ENCODE results near the gene FOXL1.
"Not testable (repeated sequence)": the region's sequence is repeated elsewhere in the genome, so short reads cannot be mapped to it uniquely, and the experiment has no call there.

FOXL1 gene

DNA sequence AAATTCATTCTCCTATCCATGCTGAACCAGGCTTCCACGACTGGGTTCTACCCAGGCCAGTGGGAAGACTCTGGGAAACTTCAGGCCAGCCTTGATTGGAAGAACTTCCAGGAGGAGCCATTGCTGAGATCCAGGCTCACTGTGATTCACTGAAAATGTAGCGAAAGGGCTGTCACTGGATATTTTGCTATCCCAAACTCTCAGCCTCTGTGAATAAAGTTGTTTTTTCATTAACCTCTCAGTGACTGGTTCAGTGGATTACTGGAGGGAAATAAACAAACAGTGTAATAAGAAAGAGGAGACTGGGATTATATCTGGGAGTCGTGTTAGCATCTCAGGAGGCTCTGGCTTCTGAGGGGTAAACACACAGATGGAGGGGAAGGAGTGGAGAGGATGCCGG lies 3.1 kb downstream of the FOXL1 start:
- DNase-seq: no peak

DNA sequence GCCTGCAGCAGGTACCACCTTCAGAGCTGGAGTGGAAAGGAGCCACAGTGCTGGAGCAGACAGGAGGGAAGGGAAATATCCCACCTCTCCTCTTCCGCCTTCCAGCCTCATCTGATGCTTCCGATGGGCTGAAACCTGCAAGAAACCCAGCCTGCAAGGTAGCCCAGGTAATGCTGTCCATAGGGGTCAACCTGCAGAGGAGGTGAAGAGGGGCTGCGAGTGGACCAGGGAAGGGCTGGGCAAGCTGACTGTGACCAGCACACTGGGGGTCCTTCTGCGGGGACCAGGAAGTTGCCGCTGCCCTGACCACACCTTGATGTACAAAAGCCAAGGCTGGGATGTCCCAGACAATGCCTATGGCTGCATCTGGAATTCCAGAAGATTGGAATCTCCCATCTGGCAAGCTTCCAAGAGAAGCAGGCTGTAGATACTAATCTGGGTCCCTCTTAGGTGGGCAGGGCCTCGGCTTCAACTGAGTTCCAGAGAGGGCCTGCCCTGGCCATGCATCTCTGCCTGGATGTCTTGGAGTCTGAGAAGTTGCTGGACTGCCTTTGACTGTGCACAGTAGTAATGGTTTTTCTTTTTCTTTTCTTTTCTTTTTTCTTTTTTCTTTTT lies 5.8 kb downstream of the FOXL1 start:
- DNase-seq: no peak

DNA sequence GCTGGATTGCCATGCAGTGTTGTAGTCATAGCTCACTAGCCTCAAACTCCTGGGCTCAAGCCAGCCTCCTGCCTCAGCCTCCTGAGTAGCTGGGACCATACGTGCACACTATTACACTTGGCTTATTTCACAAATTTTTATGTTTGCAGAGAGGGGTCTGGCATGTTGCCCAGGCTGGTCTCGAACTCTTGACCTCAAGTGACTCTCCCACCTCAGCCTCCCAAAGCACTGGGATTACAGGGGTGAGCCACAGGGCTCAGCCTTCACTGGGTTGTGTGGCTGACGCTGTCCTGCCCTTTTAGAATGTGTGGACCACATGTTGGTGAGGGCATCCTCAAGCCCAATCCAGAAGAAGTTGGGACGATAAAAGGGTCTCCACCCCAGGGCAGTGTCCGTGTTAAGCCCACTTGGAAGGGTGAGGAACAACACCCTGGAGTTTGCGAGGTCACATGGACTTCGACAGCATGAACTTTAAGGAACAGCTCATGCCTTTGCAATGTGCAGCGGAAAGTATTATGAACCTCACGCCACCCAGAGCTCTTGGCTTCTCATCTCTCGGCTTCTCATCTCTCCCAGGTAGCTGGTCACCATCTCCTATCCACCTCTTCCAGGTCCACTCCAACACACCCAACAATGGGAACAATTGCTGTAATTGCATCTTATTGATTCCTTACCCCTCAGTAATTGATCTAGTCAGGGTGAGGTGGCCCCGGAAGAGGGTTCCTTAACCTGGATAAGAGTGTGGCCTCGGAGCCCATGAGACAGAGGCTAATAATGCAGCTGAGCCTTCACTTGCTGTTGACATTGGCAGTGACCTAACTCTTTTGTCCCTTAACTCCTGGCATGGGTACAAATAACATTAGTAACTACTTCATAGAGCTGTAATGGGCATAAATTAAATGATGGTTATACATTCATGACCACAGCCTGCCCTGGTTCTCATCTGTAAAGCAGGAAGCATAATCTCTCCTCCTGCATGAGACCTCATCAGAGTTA lies 6.7 kb downstream of the FOXL1 start:
- DNase-seq: no peak

DNA sequence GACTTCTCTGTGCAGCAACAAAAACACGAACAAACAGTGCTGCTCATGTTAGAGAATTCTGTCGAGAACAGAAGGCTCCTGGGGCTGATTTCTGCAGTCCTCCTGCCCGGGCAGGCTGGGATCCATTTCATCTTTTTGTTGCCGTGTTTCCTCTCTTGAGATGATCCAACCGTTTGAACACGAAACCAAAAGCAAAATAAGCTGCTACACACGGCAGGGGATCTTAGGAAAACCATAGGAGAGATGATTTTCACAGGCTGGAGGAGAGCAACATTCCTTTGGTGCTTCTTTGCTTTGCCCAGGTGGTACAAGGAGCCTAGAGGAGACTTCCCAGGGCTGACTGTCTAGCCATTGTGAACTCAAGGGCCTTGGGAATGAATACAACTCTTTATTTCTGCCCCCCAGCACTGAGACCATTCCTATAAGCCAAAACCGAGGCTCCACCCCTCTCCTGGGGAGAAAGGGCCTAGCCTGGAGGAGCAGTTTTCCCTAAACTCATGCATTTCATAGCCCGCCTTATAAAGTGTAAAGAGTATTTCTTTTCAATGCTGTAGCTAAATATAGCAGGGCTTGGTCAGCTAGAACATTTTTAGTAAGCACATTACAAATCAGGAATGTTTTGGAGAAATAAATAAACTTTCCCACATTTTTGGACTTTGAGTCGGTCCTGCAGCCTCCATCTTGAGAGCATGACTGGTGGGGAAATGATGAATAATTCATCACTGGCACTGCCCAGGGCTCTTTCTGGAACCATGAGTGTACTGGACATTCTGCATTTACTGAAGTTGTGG lies 7.7 kb downstream of the FOXL1 start:
- DNase-seq: no peak

DNA sequence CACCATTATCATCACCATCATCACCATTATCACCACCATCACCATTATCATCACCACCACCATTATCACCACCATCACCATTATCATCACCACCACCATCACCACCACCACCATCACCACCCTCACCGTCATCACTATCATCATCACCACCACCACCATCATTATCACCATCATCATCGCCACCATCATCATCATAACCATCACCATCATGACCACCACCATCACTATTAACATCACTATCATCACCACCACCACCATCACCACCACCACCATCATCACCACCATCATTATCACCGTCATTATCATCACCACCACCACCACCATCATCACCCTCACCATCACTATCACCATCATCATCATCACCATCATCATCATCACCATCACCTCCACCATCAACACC lies 9.1 kb downstream of the FOXL1 start:
- no peak for DNase-seq

DNA sequence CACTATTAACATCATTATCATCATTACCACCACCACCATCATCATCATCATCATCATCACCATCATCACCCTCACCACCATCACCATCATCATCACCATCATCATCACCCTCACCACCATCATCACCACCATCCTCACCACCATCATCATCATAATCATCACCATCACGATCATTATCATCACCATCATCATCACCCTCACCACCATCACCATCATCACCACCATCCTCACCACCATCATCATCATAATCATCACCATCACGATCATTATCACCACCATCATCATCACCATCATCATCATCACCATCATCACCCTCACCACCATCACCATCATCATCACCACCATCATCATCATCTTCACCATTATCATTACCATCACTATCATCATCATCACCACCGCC lies 9.6 kb downstream of the FOXL1 start:
- not testable (repeated sequence) for DNase-seq

DNA sequence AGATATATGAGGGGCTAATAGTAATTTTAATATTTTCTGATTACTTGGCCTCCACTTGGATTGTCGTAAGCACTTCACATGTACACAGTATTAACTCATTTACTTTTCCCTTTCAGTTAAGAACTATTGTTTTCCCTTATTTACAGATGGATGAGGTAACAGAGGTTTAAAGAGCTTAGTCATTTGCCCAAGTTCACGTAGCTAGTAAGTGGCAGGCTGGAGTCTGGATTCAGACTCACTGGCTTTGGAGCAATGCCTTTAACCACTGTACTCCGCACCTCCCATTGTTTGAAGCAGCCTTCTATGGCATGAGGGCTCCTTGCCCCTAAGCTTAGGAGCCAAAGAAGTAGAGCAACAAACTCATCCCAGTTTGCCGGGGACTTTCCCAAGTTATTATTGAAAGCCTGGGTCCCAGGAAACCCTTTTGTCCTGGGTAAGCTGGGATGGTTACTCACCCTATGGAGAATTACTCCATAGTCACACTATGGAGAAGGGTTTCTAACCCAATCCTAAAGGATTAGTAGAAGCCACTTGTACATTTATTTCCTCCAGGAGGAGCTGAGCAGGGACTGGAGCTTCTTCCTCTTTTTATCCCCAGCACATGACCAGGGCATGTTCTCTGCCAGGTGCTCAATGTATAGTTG lies 12.3 kb downstream of the FOXL1 start:
- no peak for DNase-seq

DNA sequence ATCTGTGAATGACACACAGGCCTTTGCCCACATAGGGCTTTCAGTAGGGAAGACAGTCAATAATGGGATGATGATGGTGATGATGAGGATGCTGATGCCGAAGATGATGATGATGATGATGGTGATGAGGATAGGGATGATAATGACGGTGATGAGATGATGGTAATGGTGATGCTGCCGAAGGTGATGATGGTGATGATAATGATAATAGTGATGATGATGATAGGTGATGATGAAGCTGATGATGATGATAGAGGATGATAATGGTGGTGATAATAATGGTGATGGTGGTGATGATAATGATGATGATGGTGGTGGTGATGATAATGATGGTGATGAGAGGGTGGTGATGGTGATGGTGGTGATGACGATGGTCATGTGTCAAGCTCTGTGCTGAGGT lies 12.9 kb downstream of the FOXL1 start:
- no peak for DNase-seq

DNA sequence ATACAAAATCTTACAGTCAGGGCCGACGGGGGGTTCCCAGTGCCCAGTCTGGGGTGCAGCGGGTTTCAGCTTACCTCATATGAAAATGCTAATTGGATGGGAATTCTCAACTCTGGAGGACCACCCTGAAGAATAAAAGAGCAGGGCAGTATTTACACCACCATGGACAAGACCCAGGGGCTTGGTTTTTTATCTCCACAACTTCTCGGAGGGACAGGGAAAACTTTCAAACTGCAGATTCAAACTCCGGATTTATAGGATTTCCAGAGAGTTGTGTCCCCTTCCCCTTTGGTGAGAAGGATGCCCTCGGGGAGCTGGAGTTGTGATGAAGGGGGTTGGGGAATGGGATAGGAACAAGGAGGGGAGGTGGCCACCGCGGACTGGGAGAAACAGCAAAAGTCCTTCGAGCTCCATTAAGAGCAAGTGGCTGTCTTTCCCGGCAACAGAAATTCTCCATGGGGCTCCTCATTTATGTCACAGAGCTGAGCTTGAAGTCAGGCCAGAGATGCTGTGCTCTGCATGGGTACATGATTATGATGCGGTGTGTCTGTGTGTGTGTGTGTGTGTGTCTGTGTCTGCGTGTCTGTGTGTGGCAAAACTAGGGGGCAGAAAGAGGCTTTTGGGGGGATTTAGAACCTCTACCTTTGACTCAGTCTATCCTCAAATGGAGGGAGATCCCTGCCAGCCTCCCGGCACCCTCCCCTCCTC lies 15.7 kb downstream of the FOXL1 start:
- DNase-seq: no peak

DNA sequence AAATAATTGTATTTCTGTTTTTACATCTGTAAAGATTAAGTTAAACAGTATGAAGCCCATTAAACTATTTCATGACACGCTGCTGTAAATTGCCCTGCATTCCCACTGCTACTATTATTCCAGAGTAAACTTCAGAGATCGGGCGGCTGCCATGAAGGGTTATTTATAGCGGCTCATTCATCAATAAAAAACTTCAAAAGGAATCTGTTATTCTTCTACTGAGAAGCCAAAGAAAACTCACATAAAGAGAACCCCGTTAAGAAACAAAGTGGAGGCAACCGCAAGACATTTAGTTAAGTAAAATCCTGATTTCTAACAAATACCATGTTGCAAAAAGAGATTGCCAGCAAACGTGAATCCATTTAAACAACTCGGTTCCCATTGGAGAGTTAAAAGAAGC lies 16.4 kb downstream of the FOXL1 start:
- DNase-seq: no peak

DNA sequence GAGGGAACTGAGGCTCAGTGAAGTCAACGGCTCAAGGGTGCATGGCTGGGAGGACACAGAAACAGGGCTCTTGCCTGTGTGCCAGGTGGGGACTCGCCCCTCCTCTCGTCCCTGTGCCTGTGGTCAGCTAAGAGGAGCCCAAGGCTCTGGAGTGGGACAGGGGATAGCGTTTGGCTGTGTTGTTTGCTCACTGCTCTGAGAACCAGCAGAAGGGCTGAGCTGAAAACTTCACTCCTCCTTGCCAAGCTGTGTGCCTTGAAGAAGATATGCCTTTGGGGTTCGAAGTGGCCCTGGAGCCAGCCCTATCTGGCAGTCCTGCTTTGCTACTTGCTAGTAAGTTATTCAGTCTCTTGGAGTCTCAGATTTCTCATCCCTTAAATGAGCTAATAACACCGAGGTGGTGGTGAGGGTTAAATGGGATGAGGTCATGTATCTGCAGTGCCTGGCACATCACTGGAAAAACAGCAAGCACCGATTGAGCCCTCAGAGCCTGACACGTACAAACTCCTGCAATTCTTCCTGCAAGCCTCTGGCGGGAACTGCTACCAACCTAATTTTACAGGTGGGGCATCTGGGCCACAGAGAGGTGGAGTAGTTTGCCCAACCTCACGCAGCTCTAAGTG lies 17.7 kb downstream of the FOXL1 start:
- DNase-seq: no peak

DNA sequence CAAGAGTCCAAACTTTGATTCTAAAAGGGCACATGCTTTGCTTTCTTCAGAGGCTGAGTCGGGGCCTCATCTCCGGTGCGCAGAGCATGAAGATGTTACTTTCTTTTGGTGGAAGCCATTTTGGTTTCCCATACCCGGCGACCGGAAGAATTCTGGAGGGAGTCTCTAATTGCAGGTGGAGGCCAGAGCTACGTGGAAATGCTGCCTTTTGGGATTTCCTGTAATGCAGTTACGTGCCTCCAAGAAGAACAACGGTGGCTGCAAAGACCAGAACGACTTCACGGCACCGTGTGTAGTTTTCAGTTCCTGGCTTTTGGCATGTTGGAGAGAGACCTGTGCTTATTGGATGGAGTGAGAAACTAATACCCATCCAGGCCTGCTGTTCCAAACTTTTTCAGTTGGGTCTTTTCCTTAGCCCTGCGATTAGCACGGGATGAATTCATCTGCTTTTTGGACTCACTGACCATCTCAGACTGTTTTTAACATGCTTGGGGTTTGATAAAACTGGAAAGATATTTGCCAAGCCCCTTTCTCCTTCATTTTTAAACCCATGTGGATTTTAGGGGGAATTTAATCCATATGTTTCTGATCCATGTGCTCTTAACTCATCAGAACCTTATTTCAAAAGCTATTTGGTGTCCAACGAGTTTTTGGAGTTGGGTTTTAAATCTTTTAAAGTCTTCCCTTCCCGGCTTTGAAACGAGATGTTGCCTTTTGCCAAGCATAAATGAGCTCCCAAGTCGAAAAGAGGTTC lies 19.0 kb downstream of the FOXL1 start:
- DNase-seq: no peak

DNA sequence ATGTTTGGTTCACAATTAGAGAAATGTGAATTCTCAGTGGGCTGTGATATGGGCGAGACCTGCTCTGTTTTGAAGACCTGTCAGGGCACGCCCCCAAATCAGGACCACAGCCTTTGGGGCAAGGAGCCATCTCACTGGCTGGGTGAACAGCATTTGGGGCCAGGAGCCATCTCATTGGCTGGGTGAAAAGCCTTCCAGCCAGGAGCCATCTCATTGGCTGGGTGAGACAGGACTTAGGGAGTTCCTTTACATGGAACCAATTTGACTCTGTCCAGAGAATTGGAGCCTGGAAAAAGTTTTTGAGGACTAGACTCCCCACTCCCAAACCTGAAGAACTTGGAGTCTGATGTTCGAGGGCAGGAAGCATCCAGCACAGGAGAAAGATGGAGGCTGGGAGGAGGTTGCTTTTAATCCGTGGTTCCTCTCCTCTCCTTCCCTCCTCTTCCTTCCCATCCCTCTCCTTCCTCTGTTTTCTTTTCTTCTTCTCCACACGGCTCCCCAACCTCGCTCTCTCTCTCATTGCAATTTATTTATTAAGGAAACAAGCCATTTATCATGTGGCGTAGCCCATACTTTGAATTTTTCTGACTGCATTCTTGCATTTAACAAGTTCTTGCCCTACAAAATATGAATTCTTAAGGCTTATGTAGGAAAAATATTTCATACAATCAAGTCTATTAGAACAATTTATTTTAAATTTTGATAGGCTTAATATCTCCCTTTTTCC lies 19.7 kb downstream of the FOXL1 start:
- no peak for DNase-seq

DNA sequence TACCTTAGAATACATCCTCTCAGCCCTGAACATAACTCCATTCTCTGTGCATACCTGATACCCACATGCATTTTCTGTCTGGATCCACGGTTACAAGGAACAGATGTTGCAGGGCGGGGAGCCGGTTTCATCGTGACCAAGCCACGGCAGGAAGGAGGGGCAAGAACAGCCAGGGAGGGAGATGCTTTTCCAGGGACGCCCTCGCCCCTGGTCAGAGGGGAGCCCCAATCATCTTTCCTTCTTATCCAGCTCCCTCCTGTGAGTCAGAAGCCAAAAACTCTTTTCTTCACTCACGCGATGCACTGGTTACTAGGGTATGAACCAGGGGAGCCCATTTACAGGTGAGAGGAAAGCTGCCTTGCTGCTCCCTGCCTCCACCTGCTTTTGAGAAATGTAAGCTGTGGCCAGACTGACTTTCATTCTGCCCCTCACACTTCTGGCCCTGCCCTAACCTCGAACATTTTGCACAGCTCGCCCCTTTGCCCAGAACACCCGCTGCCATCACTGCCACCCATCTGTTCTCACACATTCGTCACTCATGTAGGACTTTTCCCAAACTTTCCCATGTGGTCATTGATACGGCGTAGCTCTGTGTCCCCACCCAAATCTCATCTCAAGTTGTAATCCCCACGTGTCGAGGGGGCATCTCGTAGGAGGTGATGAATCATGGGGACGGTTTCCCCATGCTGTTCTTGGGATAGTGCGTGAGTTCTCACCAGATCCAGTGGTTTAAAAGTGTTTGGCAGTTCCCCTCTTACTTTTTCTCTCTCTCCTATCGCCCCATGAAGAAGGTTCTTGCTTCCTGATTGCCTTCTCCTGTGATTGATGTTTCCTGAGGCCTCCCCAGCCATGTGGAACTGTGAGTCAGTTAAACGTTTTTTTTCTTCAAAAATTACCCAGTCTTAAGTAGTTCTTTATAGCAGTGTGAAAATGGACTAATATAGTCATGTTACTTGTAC lies 20.5 kb downstream of the FOXL1 start:
- no peak for DNase-seq

DNA sequence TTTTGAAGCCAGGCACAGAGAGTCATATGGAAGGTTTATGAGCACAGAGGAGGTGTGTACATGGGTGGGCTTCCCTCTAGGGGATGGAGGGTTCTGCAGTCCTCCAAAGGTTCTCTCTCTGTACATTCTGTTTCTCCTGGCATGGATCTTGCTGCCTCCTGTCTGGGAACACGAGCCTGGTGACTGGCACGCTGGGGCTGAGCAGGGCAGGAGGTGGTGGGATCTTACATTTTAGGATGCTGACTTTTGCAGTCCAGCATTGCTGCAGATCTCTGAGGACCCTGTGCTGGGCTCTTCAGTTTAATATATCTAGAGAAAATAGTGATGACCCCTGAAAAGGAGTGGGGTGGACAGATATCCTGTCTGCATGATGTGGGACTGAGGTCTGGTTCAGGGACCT lies 23.0 kb downstream of the FOXL1 start:
- DNase-seq: no peak

DNA sequence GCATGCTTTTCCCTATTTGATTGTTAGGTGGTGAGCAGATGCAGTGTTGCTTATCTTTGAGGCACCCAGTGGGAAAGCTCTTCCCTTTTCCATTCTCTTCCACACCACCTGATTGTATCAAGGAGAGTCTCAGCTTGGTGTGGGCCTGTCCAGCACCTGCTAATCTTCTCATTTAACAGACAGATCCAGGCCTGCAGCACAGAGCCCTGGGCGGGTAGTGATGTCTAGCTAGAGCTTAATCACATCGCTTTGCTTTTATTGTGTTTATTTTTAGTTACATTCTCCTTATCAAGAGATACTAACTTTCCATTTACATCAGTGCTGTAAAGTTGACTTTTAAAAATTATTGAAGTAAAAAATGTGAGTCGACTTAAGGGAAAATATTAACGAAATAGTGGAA lies 24.2 kb downstream of the FOXL1 start:
- no peak for DNase-seq

DNA sequence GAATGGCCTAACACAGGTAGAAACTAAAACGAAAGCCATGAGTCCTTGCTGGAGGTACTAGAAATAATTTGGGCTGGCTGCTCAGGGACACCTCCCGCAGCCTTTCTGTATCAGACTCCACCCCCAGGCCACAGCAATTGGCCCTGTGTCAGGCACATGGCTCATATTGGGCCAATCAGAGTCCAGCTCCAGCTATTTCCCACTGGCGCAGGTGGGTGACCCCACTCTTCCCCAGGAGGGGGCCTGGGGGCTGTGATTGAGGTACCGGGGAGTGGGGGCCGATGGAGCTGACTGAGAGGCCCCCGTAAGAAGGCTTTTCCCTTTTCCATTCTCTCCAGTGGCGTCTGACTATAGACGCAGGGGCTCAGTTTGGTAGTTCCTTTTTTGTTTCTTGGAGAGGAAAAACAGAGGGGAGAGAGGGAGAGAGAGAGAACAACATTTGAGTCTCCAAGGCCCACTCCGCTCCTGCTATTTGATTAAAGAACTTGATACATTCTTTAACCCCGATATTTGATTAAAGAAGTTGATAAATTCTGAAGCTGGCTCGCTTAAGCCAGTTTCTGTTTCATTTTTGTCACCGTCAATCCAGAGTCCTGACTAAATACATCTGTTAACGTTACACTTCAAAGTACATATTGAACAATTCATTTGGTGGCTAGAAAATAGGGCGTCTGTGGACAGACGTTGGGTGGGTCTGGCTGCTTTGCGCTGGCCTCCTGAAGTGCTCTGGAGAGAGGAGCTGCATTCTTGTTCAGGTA lies 26.3 kb downstream of the FOXL1 start:
- peak; percentile 31 for DNase-seq

DNA sequence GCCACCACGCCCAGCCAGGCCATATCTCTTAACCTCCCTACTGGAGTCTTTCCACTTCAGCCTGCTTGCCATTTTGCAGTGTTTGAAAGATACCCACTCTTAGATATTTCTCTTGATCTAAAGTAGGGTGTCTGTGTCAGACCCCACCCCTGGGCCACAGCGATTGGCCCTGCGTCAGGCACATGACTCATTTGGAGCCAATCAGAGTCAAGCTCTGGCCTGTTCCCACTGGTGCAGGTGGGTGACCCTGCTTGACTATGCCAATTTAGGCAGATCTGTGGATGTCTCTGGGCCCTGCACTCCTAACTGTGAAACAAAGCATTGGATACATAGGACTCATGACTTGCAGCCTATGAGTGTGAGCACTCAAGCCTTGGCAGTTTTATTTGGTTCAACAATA lies 27.6 kb downstream of the FOXL1 start:
- no peak for DNase-seq

Measured in stimulated activated CD4-positive, alpha-beta T cell treated with anti-CD3 and anti-CD28 coated beads, Interleukin-4, amount 100 ng/mL, for 1 hour (primary cell).